Spleen (tissue), 11 donors: ENCODE measurements around the gene VTI1A. TPM values are rescaled to one million over a fixed set of nuclear protein-coding genes. Genes with fewer than 3 reads are reported as not detected.
A peak's percentile ranks its signal among the peaks of the same experiment; 100 is the strongest.

Experiments
- DNase-seq: peaks from one replicate; pipeline ENCODE4 v3.0.0-alpha.2; 2020
- H3K27ac ChIP-seq, 8 donors: fragments of 200-600 bp; sonication (generic) in 7 of 8; 1 replicate in 4 of 8; 2 replicates in 4 of 8; pipeline versions ENCODE4 v1.5.0 to v1.8.0; 2016 to 2021; ENCODE audit warnings: inconsistent platforms in 4 of 8, mild to moderate bottlenecking in 4 of 8, moderate library complexity in 1 of 8
- H3K27me3 ChIP-seq, 7 donors: fragments of 200-600 bp; sonication (generic) in 6 of 7; replicated peaks in 1 of 7; 1 replicate in 4 of 7; 2 replicates in 3 of 7; pipeline versions ENCODE4 v1.5.0 to v1.8.0; 2016 to 2021; ENCODE audit warnings: inconsistent platforms in 3 of 7, mild to moderate bottlenecking in 1 of 7
- H3K36me3 ChIP-seq, 6 donors: fragments of 200-600 bp; sonication (generic) in 5 of 6; 1 replicate in 4 of 6; 2 replicates in 2 of 6; pipeline versions ENCODE4 v1.5.0 to v1.8.0; 2016 to 2021; ENCODE audit warnings: inconsistent platforms in 2 of 6
- H3K4me1 ChIP-seq, 6 donors: fragments of 200-600 bp; sonication (generic) in 5 of 6; 1 replicate in 3 of 6; 2 replicates in 3 of 6; pipeline versions ENCODE4 v1.5.0 to v1.8.0; 2016 to 2021; ENCODE audit warnings: inconsistent platforms in 3 of 6
- H3K4me3 ChIP-seq, 8 donors: fragments of 200-600 bp; sonication (generic) in 7 of 8; 1 replicate in 4 of 8; 2 replicates in 4 of 8; pipeline versions ENCODE4 v1.5.0 to v1.8.0; 2016 to 2021; ENCODE audit warnings: inconsistent platforms in 4 of 8, mild to moderate bottlenecking in 4 of 8, moderate library complexity in 2 of 8
- H3K9me3 ChIP-seq, 8 donors: fragments of 200-600 bp; sonication (generic) in 7 of 8; 1 replicate in 4 of 8; 2 replicates in 4 of 8; pipeline versions ENCODE4 v1.5.0 to v1.8.0; 2016 to 2021; ENCODE audit warnings: inconsistent platforms in 4 of 8
- CTCF ChIP-seq, 11 experiments: fragments of 200-600 bp in 7 of 11; fragments of 450-650 bp in 4 of 11; sonication (generic) in 4 of 11; IDR thresholded peaks in 8 of 11; conservative IDR thresholded peaks in 3 of 11; 1 replicate in 7 of 11; 2 replicates in 4 of 11; pipeline versions ENCODE4 v1.4.0 to v1.8.0; 2016 to 2021; ENCODE audit warnings: antibody characterized with exemption in 11 of 11, inconsistent platforms in 4 of 11, mild to moderate bottlenecking in 1 of 11
- POLR2A ChIP-seq, 3 donors: fragments of 450-650 bp; IDR thresholded peaks; one replicate each; pipeline ENCODE4 v1.5.1; 2017; ENCODE audit warnings: antibody characterized with exemption in 3 of 3, mild to moderate bottlenecking in 1 of 3
- POLR2AphosphoS5 ChIP-seq, 3 donors: sonication (generic); formaldehyde crosslinking; IDR thresholded peaks; one replicate each; pipeline ENCODE4 v1.5.1; 2017; ENCODE audit warnings: antibody characterized with exemption in 3 of 3
- WGBS, 5 donors: extraction: QIAGEN DNeasy Blood & Tissue Kit in 3 of 5; methylation state at CpG; one replicate each; pipeline versions ENCODE4 v1.1.5 to v1.1.7; 2013 to 2018; 5-methylcytosine and 5-hydroxymethylcytosine counted together
- intact Hi-C: fragments of 100-400 bp; cut with DNase I; formaldehyde crosslinking; loops from one replicate; pipeline ENCODE4 v1.15.0; 2023; ENCODE audit warnings: low total_unique reads
- polyA plus RNA-seq, 3 donors: library from polyadenylated mRNA; stranded (reverse); fragments of 200-250 nt; gene quantifications; one replicate each; pipeline ENCODE4 v1.2.1, GENCODE V29; 2013
- total RNA-seq, 7 donors: library from RNA; depleted of rRNA in 3 of 7; stranded (reverse); fragments of >200 nt in 3 of 7; fragmentation: NEBNext Ultra II Directional in 4 of 7; extraction: Animal tissue kit (Norgen Biotek cat#: 25700) in 4 of 7; gene quantifications; one replicate each; pipeline versions ENCODE4 v1.1.0 to v1.2.1, GENCODE V29; 2016 to 2021
- donor health status: healthy with polysubstance abuse.
- donor health status: DM: no; HTN: no; CAD: no; lungs with moderate emphysema.
- donor health status: DM: no; HTN: no; CAD: no.
- donor health status: Bipolar disorder and iron deficiency.
- donor health status: healthy.
- donor health status: DM: no; HTN: no; CAD: no.
- donor health status: DM: yes; HTN: yes; CAD: no.

The VTI1A gene
- total and polyA plus RNA-seq, 10 donors: 7.8 to 129 (median 56.2) TPM

DNA sequence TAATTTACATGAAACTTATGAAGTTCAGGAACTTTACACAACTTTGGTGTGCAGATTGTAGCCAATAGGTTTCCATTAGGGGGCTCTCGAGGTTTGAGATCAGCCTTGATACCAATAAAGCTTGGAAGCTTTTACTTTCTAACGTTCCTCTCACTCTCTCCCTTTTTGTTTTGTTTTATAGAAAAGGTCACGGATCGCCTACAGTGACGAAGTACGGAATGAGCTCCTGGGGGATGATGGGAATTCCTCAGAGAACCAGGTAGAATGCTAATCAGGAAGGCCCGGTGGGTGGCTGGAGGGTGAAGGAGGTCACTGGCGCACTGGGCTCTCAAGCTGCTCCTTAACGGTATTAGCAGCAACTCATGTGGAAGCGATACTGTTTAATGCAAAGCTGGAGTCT is 79.9 kb downstream of the VTI1A start:
- Histone ChIP-seq H3K4me3 (no peak overlapping the region), H3K27ac (no peak overlapping the region), H3K9me3 (no peaks in the 10 kb centered on the region), H3K36me3 (peaks cover 0 to 20% (median 3%) of the 10 kb centered on the region in 6 donors), H3K27me3 (no peaks in the 10 kb centered on the region), H3K4me1 (peaks cover 0 to 8% (median 3%) of the 10 kb centered on the region in 6 donors)
- peak; percentile 47 for DNase-seq
- intact Hi-C loops: no loop called here
- TF ChIP-seq POLR2A (IDR thresholded peaks at IDR 0.05) (no peak), CTCF (IDR thresholded peaks at IDR 0.05 in 8 of 11, conservative IDR thresholded peaks at IDR 0.05 in 3 of 11) (no peak), POLR2AphosphoS5 (IDR thresholded peaks at IDR 0.05) (no peak)
- WGBS, 5 donors: 87 to 92% (median 90%) methylated on average over 10 of the region's 10 CpGs

DNA sequence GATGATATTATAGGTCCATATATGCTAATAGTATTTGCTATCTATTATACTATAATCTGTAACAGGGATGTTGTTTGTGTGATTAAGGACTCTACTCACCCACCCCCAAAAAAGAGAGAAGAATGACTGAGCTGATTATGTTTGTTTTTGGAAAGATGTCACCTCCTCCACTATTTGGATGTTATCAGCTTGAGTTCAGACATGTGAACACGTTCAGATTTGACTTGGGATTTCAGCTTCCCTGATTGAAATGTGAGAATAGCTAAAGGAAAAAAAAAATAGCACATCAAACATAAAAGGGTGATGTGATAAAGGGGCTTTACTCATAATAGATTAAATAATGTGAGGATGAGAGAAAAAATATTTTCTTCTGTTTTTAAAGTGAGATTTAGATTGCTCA is 81.2 kb downstream of the VTI1A start:
- no peaks in the 10 kb centered on the region for H3K27me3 ChIP-seq
- peaks cover 0 to 21% (median 12%) of the 10 kb centered on the region in 6 donors for H3K4me1 ChIP-seq
- WGBS, 5 donors: 56 to 86% (median 82%) methylated on average over 1 of the region's 1 CpG
- H3K36me3 ChIP-seq: peaks cover 0 to 20% (median 3%) of the 10 kb centered on the region in 6 donors
- TF ChIP-seq CTCF (IDR thresholded peaks at IDR 0.05 in 8 of 11, conservative IDR thresholded peaks at IDR 0.05 in 3 of 11): no peak
- no peak for TF ChIP-seq POLR2A (IDR thresholded peaks at IDR 0.05)
- TF ChIP-seq POLR2AphosphoS5 (IDR thresholded peaks at IDR 0.05): no peak
- no peaks in the 10 kb centered on the region for H3K9me3 ChIP-seq
- DNase-seq: no peak
- intact Hi-C loops: no loop called here
- no peak overlapping the region for H3K4me3 ChIP-seq
- H3K27ac ChIP-seq: no peak overlapping the region

DNA sequence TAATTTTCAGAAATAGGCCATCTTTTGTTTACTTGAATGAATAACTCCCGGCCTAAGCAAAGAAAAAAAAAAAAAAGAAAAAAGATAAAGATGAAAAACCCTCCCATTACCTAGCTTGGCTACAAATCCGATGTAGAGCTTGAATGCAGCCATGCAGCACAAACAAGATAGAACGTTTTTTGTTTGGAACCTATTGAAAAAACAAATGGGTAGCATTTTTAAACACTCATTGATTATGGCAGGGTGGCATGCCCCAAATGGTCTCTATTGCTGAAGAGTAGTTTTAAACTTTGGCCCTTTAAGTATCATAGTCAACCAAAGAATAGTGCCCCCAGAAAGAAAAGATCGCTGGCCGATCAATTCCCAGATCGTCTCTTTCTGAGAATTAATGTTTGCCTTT is 84.4 kb downstream of the VTI1A start:
- peaks cover 5 to 30% (median 13%) of the 10 kb centered on the region in 6 donors for H3K4me1 ChIP-seq
- H3K36me3 ChIP-seq: peaks cover 0 to 20% (median 3%) of the 10 kb centered on the region in 6 donors
- H3K27ac ChIP-seq: peak overlapping the region in 5 of 8 donors; percentile 2 to 65 (median 48)
- TF ChIP-seq POLR2AphosphoS5 (IDR thresholded peaks at IDR 0.05) (no peak), CTCF (IDR thresholded peaks at IDR 0.05 in 8 of 11, conservative IDR thresholded peaks at IDR 0.05 in 3 of 11) (no peak), POLR2A (IDR thresholded peaks at IDR 0.05) (no peak)
- intact Hi-C loops: no loop called here
- peak overlapping the region in 3 of 8 donors; percentile 9 to 53 (median 33) for H3K4me3 ChIP-seq
- whole genome bisulfite sequencing, 5 donors: 80 to 94% (median 88%) methylated on average over 6 of the region's 6 CpGs
- DNase-seq: no peak
- H3K27me3 ChIP-seq: no peaks in the 10 kb centered on the region
- H3K9me3 ChIP-seq: no peaks in the 10 kb centered on the region

DNA sequence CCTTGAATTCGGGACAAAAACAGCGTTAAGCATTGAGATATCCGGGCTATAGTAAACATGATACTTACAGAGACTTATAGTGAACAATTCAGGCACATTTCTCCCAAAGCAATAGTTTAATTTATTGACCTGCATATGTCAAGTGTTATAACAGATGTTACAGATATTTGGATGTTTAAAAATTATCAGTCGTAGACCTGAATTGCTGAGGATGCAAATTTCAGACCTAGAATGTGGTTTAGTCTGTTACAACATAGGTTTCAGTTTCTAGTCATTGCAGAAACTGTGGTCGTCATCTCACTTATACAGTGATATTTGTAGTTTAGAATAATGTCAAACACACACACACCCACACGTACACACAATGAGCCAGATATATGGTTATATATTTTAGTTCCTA is 85.2 kb downstream of the VTI1A start:
- Histone ChIP-seq H3K36me3 (peaks cover 0 to 15% (median under 1%) of the 10 kb centered on the region in 6 donors), H3K27ac (peak overlapping the region in 6 of 8 donors; percentile 2 to 65 (median 40)), H3K9me3 (no peaks in the 10 kb centered on the region), H3K4me3 (peak overlapping the region in 5 of 8 donors; percentile 8 to 53 (median 15)), H3K27me3 (no peaks in the 10 kb centered on the region), H3K4me1 (peaks cover 5 to 30% (median 13%) of the 10 kb centered on the region in 6 donors)
- DNase-seq: no peak
- TF ChIP-seq CTCF (IDR thresholded peaks at IDR 0.05 in 8 of 11, conservative IDR thresholded peaks at IDR 0.05 in 3 of 11): no peak
- no peak for TF ChIP-seq POLR2A (IDR thresholded peaks at IDR 0.05)
- TF ChIP-seq POLR2AphosphoS5 (IDR thresholded peaks at IDR 0.05): no peak
- WGBS, 5 donors: 47 to 60% (median 50%) methylated on average over 6 of the region's 6 CpGs
- intact Hi-C loops: no loop called here
